GM12801 (cell line): Measurements from ENCODE around the gene ESPN.

Source experiments
- TF ChIP-seq, protein P1 (sequence below): IDR thresholded peaks from one replicate; pipeline ENCODE4 v1.5.1; 2011; ENCODE audit warnings: control low read depth; ENCODE audit not compliant: insufficient read length; ENCODE audit errors: extremely low read depth

Gene ESPN

DNA sequence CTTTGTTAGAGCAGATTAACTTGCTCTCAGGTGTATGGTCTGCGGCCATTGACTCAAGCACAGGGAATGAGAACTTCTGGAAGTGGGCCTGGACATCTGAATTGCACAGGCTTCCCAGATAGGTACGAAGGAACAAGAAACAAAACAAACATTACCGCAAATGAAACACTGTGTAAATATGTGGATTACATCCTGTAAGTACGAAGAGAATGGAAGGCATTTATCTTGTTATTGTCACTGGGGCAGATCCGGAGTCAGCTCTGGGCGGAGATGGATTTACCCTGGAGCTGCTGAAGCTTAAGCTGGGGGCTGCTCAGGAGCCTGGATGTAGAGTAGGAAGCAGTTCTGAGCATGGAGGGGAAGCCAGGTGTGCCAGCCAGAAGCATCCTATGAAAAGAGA, 11.7 kb upstream of the ESPN start:
- TF ChIP-seq, protein P1, sequence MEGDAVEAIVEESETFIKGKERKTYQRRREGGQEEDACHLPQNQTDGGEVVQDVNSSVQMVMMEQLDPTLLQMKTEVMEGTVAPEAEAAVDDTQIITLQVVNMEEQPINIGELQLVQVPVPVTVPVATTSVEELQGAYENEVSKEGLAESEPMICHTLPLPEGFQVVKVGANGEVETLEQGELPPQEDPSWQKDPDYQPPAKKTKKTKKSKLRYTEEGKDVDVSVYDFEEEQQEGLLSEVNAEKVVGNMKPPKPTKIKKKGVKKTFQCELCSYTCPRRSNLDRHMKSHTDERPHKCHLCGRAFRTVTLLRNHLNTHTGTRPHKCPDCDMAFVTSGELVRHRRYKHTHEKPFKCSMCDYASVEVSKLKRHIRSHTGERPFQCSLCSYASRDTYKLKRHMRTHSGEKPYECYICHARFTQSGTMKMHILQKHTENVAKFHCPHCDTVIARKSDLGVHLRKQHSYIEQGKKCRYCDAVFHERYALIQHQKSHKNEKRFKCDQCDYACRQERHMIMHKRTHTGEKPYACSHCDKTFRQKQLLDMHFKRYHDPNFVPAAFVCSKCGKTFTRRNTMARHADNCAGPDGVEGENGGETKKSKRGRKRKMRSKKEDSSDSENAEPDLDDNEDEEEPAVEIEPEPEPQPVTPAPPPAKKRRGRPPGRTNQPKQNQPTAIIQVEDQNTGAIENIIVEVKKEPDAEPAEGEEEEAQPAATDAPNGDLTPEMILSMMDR, result no peak

DNA sequence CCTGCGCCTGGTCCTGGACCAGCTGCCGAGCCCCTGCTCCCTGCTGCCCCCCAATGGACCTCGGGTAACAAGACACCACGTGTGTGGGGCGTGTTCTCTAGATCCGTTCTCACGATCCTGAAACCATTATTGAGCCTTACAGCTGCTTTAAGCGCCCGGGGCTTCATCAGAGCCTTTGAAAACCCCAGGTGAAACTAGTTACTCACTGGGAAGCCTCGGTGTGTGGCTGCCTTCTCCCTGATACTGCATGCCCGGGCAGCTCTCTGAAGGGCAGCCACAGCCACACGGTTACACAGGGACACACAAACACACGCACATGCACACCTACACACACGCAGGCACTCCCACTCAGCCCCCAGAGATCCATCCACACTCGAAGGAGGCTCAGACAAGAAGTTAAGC, 10.1 kb upstream of the ESPN start:
- TF ChIP-seq, protein P1, result no peak

DNA sequence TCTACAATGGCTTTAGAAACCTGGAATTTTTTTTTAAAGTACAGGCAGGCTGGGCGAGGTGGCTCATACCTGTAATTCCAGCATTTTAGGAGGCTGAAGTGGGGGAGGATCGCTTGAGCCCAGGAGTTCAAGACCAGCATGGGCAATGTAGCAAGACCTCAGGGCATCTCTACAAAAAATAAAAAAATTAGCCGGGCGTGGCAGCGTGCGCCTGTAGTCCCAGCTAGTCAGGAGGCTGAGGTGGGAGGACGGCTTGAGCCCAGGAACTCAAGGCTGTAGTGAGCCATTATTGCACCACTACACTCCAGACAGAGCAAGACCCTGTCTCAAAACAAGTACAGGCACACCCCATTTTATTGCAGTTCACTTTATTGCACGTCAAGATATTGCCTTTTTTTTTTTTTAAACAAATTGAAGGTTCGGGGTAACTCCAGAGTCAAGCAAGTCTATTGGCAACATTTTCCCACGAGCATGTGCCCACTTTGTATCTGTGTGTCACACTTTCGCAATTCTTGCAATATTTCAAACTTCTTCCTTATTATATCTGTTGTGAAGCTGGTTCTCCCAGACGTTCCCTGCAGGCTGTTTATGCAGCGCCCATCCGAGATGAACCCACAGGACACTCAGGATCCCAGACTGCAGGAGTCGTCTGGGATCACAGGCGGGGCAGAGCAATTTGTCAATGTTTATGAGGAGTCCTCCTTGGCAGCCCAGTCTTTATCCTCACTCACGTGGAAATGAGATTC, 9.5 kb upstream of the ESPN start:
- TF ChIP-seq, protein P1, result no peak

DNA sequence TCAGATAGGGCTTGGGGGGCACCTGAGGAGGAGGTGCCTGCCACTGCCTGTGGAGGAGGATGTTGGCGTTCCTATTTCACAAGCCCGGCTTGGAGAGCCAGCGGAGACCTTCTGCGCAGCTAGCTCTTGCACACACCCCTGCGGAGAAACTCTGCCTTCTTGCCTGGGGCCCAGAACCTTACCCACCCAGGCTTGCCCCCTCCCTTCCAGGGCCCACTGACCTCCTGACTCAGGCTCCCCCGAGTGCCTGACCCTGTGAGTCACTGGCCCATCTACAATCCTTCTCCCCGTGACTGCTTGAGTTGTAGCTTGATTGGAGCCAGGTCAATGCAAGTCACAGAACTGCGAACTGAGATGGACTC, 8.3 kb upstream of the ESPN start:
- TF ChIP-seq, protein P1, result no peak

DNA sequence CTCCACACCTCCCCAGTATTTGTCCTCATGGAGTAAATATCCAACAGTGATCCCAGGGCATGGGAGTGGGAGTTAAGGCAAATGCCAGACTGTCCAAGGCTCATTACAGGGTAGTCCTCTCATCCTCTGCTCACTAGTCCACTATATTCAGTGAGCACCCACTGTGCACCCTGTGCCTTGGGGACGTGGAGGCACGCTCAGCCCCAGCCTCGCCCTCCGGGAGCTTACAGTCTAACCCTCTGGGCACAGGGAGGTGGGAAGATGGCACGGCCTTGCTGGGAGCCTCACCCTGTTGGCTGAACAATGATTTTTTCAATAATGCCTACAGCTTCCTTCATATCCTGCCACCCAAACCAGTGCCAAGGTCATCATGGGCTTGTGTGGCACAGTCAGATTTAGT, 7.7 kb upstream of the ESPN start:
- TF ChIP-seq, protein P1, result no peak

DNA sequence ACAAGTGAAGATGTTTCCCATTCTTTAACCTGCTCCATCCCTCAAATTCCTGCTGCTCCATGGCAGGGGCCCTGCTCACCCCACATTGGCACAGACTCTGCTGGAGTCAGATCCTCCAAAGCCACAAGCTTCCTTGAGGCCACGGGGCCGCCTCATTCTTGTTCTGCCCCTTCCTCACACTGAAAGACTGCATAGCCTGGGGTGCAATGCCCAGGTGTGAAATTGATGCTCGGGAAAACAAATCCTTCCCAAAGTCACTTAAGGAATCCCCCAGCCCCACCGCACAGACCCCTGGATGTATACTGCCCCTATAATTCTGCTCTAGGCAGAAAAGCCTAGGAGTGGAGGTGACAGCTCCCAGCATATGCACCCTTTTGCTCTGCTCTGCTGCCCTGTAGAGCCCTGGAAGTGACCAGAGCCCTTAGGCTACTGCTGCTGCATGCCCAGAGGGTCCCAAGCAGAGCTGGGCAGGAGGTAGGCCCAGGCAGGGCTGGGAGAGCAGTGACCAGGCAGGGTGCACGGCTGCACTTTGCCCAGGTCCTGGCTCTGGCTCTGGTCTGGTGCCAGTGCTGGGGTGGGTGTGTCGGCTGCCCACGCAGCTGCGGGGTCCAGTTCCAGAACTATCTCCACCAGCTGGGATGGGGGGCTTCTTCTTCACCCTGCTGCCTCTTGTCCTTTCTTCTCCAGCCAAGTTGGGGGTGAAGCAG, 6.5 kb upstream of the ESPN start:
- TF ChIP-seq, protein P1, result no peak

DNA sequence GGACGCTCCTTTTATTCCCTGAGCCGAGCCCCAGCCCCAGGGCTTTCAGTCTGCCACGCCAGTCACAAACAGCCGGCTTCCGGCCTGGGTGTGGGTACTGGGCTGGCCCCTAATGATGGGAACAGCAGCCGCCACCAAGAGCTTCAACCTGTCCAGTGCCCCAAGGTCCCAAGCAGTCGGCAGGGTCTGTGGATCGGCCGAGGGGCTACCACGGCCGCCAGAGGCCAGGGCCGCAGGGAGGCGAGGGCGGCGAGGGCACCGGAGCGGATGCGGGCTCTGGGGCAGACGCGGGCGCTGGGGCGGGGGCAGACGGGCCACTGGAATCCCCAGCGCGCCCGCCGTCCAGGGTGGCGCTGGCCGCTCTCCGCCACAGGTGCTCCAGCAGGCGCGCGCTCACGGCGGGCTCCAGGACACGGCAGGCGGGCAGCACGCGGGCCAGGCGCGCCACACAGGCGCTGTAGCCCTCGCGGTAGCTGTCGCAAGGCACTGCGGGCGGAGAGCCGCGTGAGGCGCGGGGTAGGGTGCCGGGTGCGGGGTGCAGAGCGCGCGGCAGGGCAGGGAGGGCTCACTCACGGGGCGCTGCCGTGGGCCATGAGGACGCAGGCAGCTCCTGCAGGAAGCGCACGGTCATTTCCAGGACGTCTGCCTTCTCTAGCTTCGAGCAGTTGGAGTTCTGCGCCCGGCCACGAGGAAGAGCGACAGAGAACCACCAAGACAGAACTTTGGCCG, 5.7 kb upstream of the ESPN start:
- TF ChIP-seq, protein P1, result no peak
